ENCODE data around the gene NLRP14. TPM values are rescaled to one million over a fixed set of nuclear protein-coding genes. Genes with fewer than 3 reads are reported as not detected.
A peak's percentile ranks its signal among the peaks of the same experiment; 100 is the strongest.

The NLRP14 gene
- total and polyA plus RNA-seq, 2 of the 8 experiments (the other 6 are each of a cell fraction or from before 2014, with no cell fraction given) = 0.05 TPM; not detected in 1

- Histone ChIP-seq H4K20me1 (replicated peaks in 1 of 2; ENCODE audit: control insufficient read depth in 1 of 2, insufficient read depth in 2 of 2, low read length in 2 of 2) (no peaks in the 10 kb centered on the region), H3K23me2 (ENCODE audit: low read depth, low read length) (no peaks in the 10 kb centered on the region), H3K9ac (replicated peaks in 1 of 4; ENCODE audit: extremely low read depth in 1 of 4, low read depth in 3 of 4, low read length in 3 of 4) (no peak overlapping the region), H3K27me3 (replicated peaks in 1 of 4; ENCODE audit: control insufficient read depth in 3 of 4, extremely low read depth in 1 of 4, insufficient read depth in 3 of 4, low read length in 3 of 4) (no peaks in the 10 kb centered on the region), H2AK5ac (ENCODE audit: low read depth, low read length) (no peak overlapping the region), H3K4me3 (ENCODE audit: extremely low read depth in 1 of 4, insufficient read depth in 2 of 4, low read depth in 3 of 4, low read length in 4 of 4) (no peak overlapping the region), H2BK15ac (ENCODE audit: low read length) (no peak overlapping the region), H2BK5ac (ENCODE audit: low read depth, low read length) (no peak overlapping the region), H3K56ac (replicated peaks; ENCODE audit: insufficient read length, low read depth, low read length) (no peak overlapping the region), H3K4ac (replicated peaks; ENCODE audit: insufficient read length, low read depth, low read length) (no peak overlapping the region), H4K8ac (ENCODE audit: extremely low read depth, insufficient read depth, low read length) (no peak overlapping the region), H3K36me3 (ENCODE audit: control insufficient read depth in 2 of 4, insufficient read depth in 4 of 4, low read length in 3 of 4) (no peaks in the 10 kb centered on the region), H3K18ac (ENCODE audit: extremely low read depth, low read length) (no peak overlapping the region), H3K9me3 (ENCODE audit: insufficient read depth in 2 of 2, low read depth in 1 of 2, low read length in 1 of 2) (no peaks in the 10 kb centered on the region), H3K79me2 (ENCODE audit: control insufficient read depth in 1 of 2, insufficient read depth in 2 of 2, low read length in 2 of 2) (no peaks in the 10 kb centered on the region), H4K5ac (ENCODE audit: insufficient read length, low read depth, low read length) (no peak overlapping the region), H2AFZ (ENCODE audit: low read length) (peak overlapping the region; percentile 63; the same call in 1 of the 2 replicates), H3K14ac (ENCODE audit: insufficient read length) (no peak overlapping the region), H2BK120ac (replicated peaks; ENCODE audit: low read depth, low read length) (no peak overlapping the region), H2BK12ac (ENCODE audit: low read depth, low read length) (no peak overlapping the region), H4K91ac (replicated peaks; ENCODE audit: insufficient read length, low read length) (no peak overlapping the region), H2BK20ac (ENCODE audit: low read length) (no peak overlapping the region), H3K4me2 (ENCODE audit: insufficient read depth in 1 of 2, low read depth in 2 of 2, low read length in 2 of 2) (no peak overlapping the region), H3K4me1 (replicated peaks in 1 of 4; ENCODE audit: control insufficient read depth in 3 of 4, insufficient read depth in 4 of 4, low read length in 3 of 4) (no peaks in the 10 kb centered on the region), H3K27ac (ENCODE audit: low read depth, low read length) (no peak overlapping the region), H3K79me1 (ENCODE audit: low read depth, low read length) (no peaks in the 10 kb centered on the region), H3K23ac (ENCODE audit: insufficient read length) (no peak overlapping the region)
- ChIA-PET POLR2A (ENCODE audit: partially characterized antibody) (no interaction called here), CTCF (ENCODE audit: partially characterized antibody) (no interaction called here)
- DNase-seq (ENCODE audit: low read depth in 1 of 2, low spot score in 2 of 2) = no peak
- 80% methylated on average over 2 of the region's 2 CpGs; no CpG with 5 or more reads in 1 of the 2 experiments for WGBS, 2 experiments (ENCODE audit: extremely low coverage in 1 of 2, insufficient coverage in 1 of 2, insufficient read length in 1 of 2, insufficient replicate concordance in 2 of 2, low coverage in 1 of 2, low lambda C conversion rate in 2 of 2, missing lambda C conversion rate in 1 of 2)
- no peak for FAIRE-seq
- TF ChIP-seq HDAC6 (IDR thresholded peaks at IDR 0.05; ENCODE audit: low read depth, low read length) (no peak), RBBP5 (IDR thresholded peaks at IDR 0.05; ENCODE audit: borderline replicate concordance, low read depth, low read length) (no peak), SUZ12 (IDR thresholded peaks at IDR 0.05; ENCODE audit: low read length) (no peak)
These were observed 37.4 kb downstream of the NLRP14 start for GRCh38 chr11:7057641-7058040.
